SJCRH30 (cell line): ENCODE results near the gene TRRAP. TPM values are rescaled to one million over a fixed set of nuclear protein-coding genes. Genes with fewer than 3 reads are reported as not detected.
"Not testable (repeated sequence)": the region's sequence is repeated elsewhere in the genome, so short reads cannot be mapped to it uniquely, and the experiment has no call there.

Experiments
- DNase-seq, 2 experiments: peaks; one replicate each; pipeline ENCODE4 v3.0.0-alpha.2; 2015 to 2020
- H3K27ac ChIP-seq: fragments of 250-450 bp; sonication (Bioruptor Pico); 2 replicates; pipeline ENCODE4 v1.5.1; 2020; ENCODE audit warnings: mild to moderate bottlenecking, moderate library complexity
- H3K27me3 ChIP-seq: fragments of 250-450 bp; sonication (Bioruptor Pico); 2 replicates; pipeline ENCODE4 v1.5.1; 2020; ENCODE audit warnings: mild to moderate bottlenecking, moderate library complexity
- H3K36me3 ChIP-seq: fragments of 250-450 bp; sonication (Bioruptor Pico); 2 replicates; pipeline ENCODE4 v1.5.1; 2020; ENCODE audit warnings: mild to moderate bottlenecking, moderate library complexity
- H3K4me1 ChIP-seq: fragments of 250-450 bp; sonication (Bioruptor Pico); 2 replicates; pipeline ENCODE4 v1.5.1; 2020; ENCODE audit warnings: mild to moderate bottlenecking, moderate library complexity
- H3K4me3 ChIP-seq: fragments of 250-450 bp; sonication (Bioruptor Pico); 2 replicates; pipeline ENCODE4 v1.5.1; 2020; ENCODE audit warnings: mild to moderate bottlenecking, moderate library complexity
- H3K9me3 ChIP-seq: fragments of 250-450 bp; sonication (Bioruptor Pico); replicated peaks from 2 replicates; pipeline ENCODE4 v1.5.1; 2020; ENCODE audit warnings: mild to moderate bottlenecking, moderate library complexity
- total RNA-seq: library from RNA; depleted of rRNA; stranded (reverse); fragments of >200 nt; shearing (Covaris generic); gene quantifications from 2 replicates; pipeline ENCODE4 v1.2.3, GENCODE V29; 2014

TRRAP gene
- total RNA-seq, 1 experiment from 2014 or later: 28.7 TPM

- Histone ChIP-seq H3K4me3 (no peak overlapping the region), H3K4me1 (no peaks in the 10 kb centered on the region), H3K27me3 (peaks cover 8% of the 10 kb centered on the region; the same call in 1 of the 2 replicates), H3K9me3 (no peaks in the 10 kb centered on the region), H3K27ac (no peak overlapping the region), H3K36me3 (no peaks in the 10 kb centered on the region)
- DNase-seq: peak in 1 of 2 experiments; percentile 28
Measured at GRCh38 chr7:98872328-98872924, 5.9 kb upstream of the TRRAP start.

DNA sequence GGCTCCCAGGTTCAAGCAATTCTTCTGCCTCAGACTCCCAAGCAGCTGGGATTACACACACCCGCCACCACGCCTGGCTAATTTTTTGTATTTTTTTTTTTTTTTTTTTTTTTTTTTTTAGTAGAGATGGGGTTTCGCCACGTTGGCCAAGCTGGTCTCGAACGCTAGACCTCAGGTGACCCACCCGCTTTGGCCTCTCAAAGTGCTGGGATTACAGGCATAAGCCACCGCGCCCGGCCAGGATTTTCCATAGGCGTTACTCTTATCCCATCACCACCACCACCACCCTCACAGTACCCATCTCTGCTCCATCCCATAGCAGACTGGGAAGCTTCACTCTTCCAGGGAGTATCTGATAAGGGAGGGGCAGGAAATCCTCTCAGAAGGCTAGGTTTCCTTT, 4.7 kb upstream of the TRRAP start:
- not testable (repeated sequence) for H3K4me3 ChIP-seq, H3K27me3 ChIP-seq, DNase-seq, H3K4me1 ChIP-seq, H3K27ac ChIP-seq, H3K36me3 ChIP-seq, H3K9me3 ChIP-seq

DNA sequence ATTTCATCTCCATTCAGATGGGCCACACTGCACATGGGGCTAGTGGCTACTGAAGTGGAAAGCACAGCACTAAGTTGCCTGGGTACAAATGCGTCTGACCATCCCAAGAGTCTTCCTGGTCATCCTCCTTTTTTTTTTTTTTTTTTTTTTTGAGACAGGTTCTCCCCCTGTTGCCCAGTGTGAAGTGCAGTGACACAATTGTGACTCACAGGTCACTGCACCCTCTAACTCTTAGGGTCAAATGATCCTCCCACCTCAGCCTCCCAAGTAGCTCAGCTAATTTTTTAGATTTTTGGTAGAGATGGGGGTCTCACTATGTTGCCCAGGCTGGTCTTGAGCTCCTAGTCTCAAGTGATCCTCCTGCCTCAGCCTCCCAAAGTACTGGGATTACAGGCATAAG, 3.4 kb upstream of the TRRAP start:
- no peak overlapping the region for H3K27ac ChIP-seq
- DNase-seq: no peak

DNA sequence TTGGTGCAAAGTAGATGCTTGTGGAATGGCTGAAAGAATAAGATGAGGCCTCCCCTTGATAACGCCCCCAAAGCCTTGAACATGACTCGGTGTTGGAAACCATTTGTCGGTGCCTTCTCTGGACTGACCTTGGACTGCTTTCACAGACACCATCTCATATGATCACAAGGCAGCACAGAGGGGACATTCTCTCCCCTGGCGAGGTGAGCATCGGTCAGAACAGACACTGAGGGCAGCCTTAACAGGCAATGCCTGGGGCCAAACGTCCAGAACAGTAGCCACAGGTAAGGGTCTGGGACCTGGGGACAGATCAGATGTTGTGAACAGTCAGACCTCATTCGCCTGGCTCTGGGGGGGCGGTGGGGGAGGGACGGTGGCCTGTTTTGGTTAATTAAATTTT, 2.8 kb upstream of the TRRAP start:
- peaks cover 8% of the 10 kb centered on the region; the same call in 1 of the 2 replicates for H3K27me3 ChIP-seq
- DNase-seq: no peak
- no peaks in the 10 kb centered on the region for H3K4me1 ChIP-seq
- H3K27ac ChIP-seq: no peak overlapping the region
- no peak overlapping the region for H3K4me3 ChIP-seq
- H3K9me3 ChIP-seq: no peaks in the 10 kb centered on the region
- no peaks in the 10 kb centered on the region; the same call in 1 of the 2 replicates for H3K36me3 ChIP-seq

More for the DNA sequence above, 3.4 kb upstream of the TRRAP start:
- H3K9me3 ChIP-seq: no peaks in the 10 kb centered on the region
- no peaks in the 10 kb centered on the region for H3K36me3 ChIP-seq
- H3K4me1 ChIP-seq: no peaks in the 10 kb centered on the region
- peaks cover 8% of the 10 kb centered on the region; the same call in 1 of the 2 replicates for H3K27me3 ChIP-seq
- no peak overlapping the region for H3K4me3 ChIP-seq

DNA sequence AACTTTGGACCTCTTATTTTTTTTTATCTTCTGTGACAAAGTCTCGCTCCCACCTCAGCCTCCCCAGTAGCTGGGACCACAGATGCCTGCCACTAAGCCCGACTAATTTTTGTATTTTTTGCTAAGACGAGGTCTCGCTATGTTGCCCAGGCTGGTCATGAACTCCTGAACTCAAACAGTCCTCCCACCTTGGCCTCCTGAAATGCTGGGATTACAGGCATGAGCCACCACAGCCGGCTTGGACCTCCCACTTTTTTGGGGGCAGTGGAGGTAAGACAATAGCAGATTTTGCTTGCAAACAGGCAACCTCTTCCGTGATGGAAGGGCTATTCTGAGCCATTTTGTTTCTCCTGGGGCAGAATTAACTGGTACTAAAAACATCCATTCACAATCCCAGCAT, 1.2 kb upstream of the TRRAP start:
- no peak overlapping the region for H3K4me3 ChIP-seq
- 0 out of 2 replicates have a peak, but pooled peaks cover 3% of the 10 kb centered on the region for H3K27me3 ChIP-seq
- H3K9me3 ChIP-seq: no peaks in the 10 kb centered on the region
- H3K36me3 ChIP-seq: peaks cover 12% of the 10 kb centered on the region
- H3K27ac ChIP-seq: no peak overlapping the region
- no peaks in the 10 kb centered on the region for H3K4me1 ChIP-seq
- no peak for DNase-seq

- peak overlapping the region; percentile 92 for H3K4me3 ChIP-seq
- no peak overlapping the region for H3K27ac ChIP-seq
- H3K36me3 ChIP-seq: peaks cover 16% of the 10 kb centered on the region
- H3K4me1 ChIP-seq: no peaks in the 10 kb centered on the region
- H3K27me3 ChIP-seq: 0 out of 2 replicates have a peak, but pooled peaks cover 3% of the 10 kb centered on the region
- no peaks in the 10 kb centered on the region for H3K9me3 ChIP-seq
- no peak for DNase-seq
Measured at GRCh38 chr7:98877692-98878364, 504 bp upstream of the TRRAP start.

GRCh38 chr7:98879198-98879978, 1.1 kb downstream of the TRRAP start:
- Histone ChIP-seq H3K36me3 (peaks cover 30% of the 10 kb centered on the region), H3K27me3 (0 out of 2 replicates have a peak, but pooled peaks cover 3% of the 10 kb centered on the region), H3K27ac (peak overlapping the region; percentile 72), H3K4me1 (no peaks in the 10 kb centered on the region), H3K4me3 (peak overlapping the region; percentile 92), H3K9me3 (no peaks in the 10 kb centered on the region)
- peak; percentile 33 to 65 for DNase-seq

GRCh38 chr7:98879979-98880315, 1.6 kb downstream of the TRRAP start:
- Histone ChIP-seq H3K27ac (no peak overlapping the region), H3K4me3 (peak overlapping the region; percentile 92), H3K27me3 (0 out of 2 replicates have a peak, but pooled peaks cover 3% of the 10 kb centered on the region), H3K36me3 (peaks cover 36% of the 10 kb centered on the region), H3K9me3 (no peaks in the 10 kb centered on the region), H3K4me1 (no peaks in the 10 kb centered on the region)
- DNase-seq: no peak

- Histone ChIP-seq H3K27me3 (0 out of 2 replicates have a peak, but pooled peaks cover under 1% of the 10 kb centered on the region), H3K4me1 (no peaks in the 10 kb centered on the region), H3K36me3 (peaks cover 41% of the 10 kb centered on the region), H3K27ac (no peak overlapping the region), H3K9me3 (no peaks in the 10 kb centered on the region), H3K4me3 (no peak overlapping the region)
- DNase-seq: no peak
Measured at GRCh38 chr7:98880485-98880884, 2.2 kb downstream of the TRRAP start.

GRCh38 chr7:98881561-98882315, 3.4 kb downstream of the TRRAP start:
- Histone ChIP-seq H3K9me3 (no peaks in the 10 kb centered on the region), H3K4me3 (no peak overlapping the region), H3K27me3 (no peaks in the 10 kb centered on the region), H3K36me3 (peaks cover 49% of the 10 kb centered on the region), H3K4me1 (no peaks in the 10 kb centered on the region), H3K27ac (no peak overlapping the region)
- DNase-seq: no peak

DNA sequence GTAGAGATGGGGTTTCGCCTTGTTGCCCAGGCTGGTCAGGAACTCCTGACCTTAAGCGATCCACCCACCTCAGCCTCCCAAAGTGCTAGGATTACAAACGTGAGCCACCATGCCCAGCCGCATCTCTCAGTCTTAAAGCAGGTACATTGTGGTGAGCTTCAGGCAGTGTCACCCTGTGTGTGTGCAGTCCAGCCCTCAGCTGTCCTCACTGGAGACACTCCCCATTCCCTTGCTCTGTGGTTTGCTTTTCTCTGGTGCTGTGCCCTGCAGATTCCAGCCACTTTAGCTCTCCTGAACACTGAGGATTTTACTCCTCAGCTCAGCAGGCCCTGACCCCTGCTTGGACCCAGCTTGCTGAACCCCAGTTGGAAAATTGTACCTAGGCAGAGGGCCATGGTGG, 6.1 kb downstream of the TRRAP start:
- H3K4me1 ChIP-seq: no peaks in the 10 kb centered on the region
- no peak overlapping the region for H3K4me3 ChIP-seq
- H3K27ac ChIP-seq: no peak overlapping the region
- DNase-seq: no peak
- no peaks in the 10 kb centered on the region for H3K9me3 ChIP-seq
- no peaks in the 10 kb centered on the region for H3K27me3 ChIP-seq
- H3K36me3 ChIP-seq: peaks cover 63% of the 10 kb centered on the region

DNA sequence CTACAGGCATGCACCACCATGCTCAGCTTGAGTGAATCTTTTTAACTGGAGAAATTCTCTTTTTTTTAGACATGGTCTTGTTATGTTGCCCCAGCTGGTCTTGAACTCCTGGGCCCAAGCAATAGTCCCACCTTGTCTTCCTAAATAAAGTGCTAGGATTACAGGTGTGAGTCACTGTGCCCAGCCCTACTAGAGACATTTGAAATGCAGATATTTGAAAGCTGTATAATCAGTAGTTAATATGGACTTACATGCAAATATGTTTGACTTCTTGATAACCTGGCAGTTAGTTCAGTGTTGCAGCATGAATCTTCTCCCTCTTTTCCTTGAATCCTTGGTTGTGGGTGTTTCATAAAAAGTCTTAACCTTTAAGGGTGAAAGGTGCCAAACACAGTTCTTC, 8.7 kb downstream of the TRRAP start:
- H3K27ac ChIP-seq: no peak overlapping the region
- H3K4me3 ChIP-seq: no peak overlapping the region
- no peaks in the 10 kb centered on the region for H3K27me3 ChIP-seq
- no peaks in the 10 kb centered on the region for H3K4me1 ChIP-seq
- DNase-seq: no peak
- H3K36me3 ChIP-seq: peaks cover 70% of the 10 kb centered on the region
- no peaks in the 10 kb centered on the region for H3K9me3 ChIP-seq

DNA sequence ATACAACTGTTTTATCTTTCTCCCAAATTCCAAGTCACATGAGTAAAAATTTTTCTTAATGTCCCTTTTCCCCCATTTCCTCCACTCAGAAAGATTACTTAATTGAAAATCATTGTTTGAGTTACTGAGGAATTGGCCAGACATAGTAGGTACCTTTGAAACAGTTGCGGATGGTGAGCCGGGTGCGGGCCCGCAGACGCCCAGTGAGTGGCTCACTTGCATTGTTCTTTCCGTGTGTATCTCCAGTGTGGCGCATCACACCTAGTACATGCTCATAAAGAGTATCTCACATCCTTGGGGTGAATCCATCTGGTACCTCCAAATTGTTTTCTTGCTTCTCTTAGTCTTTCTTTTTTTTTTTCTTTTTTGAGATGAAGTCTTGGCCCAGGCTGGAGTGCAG, 14.3 kb downstream of the TRRAP start:
- H3K9me3 ChIP-seq: no peaks in the 10 kb centered on the region
- no peak overlapping the region for H3K4me3 ChIP-seq
- H3K27ac ChIP-seq: no peak overlapping the region
- DNase-seq: no peak
- no peaks in the 10 kb centered on the region for H3K27me3 ChIP-seq
- peaks cover 73% of the 10 kb centered on the region for H3K36me3 ChIP-seq
- H3K4me1 ChIP-seq: no peaks in the 10 kb centered on the region

DNA sequence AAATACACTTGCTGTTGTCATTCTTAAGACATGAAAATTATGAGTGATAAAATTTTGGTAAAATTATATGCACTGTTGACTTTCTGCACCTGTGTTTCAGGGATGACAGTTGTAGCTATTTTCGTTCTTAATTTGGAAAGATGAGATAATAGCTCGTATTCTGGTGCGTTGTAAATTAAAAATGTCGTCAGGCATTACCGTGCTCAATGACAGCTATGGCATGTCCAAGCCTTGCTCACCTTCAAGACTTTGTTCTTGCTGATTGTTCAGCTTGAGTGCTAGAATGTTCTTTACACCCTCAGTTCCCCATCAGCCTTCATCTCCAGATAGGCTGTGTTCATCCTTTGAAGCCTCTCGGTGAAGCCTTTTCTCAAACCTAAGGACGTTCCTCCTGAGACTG, 21.5 kb downstream of the TRRAP start:
- Histone ChIP-seq H3K36me3 (peaks cover 91% of the 10 kb centered on the region), H3K27ac (no peak overlapping the region), H3K27me3 (no peaks in the 10 kb centered on the region), H3K4me3 (no peak overlapping the region), H3K9me3 (no peaks in the 10 kb centered on the region), H3K4me1 (no peaks in the 10 kb centered on the region)
- DNase-seq: no peak
